LNCAP (cell line): Measurements from ENCODE around the gene SLC27A3.

Source experiments
- TF ChIP-seq, protein P1 (sequence below): fragments of 450-650 bp; IDR thresholded peaks from 2 replicates; pipeline ENCODE4 v1.5.1; 2017; ENCODE audit warnings: mild to moderate bottlenecking

SLC27A3 gene, protein sequence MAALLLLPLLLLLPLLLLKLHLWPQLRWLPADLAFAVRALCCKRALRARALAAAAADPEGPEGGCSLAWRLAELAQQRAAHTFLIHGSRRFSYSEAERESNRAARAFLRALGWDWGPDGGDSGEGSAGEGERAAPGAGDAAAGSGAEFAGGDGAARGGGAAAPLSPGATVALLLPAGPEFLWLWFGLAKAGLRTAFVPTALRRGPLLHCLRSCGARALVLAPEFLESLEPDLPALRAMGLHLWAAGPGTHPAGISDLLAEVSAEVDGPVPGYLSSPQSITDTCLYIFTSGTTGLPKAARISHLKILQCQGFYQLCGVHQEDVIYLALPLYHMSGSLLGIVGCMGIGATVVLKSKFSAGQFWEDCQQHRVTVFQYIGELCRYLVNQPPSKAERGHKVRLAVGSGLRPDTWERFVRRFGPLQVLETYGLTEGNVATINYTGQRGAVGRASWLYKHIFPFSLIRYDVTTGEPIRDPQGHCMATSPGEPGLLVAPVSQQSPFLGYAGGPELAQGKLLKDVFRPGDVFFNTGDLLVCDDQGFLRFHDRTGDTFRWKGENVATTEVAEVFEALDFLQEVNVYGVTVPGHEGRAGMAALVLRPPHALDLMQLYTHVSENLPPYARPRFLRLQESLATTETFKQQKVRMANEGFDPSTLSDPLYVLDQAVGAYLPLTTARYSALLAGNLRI

DNA sequence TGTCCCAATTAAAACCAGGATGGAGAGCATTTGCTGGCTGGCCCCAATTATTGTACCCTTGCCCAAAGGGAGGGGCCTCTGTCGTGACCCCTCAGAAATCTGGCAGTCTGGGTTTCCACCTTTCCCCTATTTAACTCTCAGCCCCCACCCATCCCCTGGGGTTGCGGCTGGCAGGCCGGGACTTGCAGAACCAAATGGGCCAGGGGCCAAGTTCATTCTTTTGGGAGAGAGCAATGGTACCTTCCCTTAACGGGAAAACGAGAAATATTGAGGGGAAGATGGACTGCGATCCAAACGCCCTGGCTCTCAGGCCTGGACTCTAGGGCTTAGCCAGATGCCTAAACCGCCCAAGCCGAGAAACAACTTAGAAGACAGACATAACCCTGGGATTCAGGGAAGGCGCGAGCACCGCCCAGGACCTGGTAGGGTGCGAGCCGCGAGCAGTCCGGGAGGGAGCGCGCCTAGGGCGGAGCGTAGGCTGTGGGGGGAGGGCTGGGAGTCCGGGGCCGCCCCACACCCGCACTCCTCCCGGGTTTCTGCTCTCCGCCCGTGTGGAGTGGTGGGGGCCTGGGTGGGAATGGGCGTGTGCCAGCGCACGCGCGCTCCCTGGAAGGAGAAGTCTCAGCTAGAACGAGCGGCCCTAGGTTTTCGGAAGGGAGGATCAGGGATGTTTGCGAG lies at the start of gene SLC27A3:
Gene SLC27A3, plus strand, starts transcription at position 628 of the 678 bp plus-strand sequence. CDS start 91 bp downstream, outside the sequence.
- TF ChIP-seq, protein P1, sequence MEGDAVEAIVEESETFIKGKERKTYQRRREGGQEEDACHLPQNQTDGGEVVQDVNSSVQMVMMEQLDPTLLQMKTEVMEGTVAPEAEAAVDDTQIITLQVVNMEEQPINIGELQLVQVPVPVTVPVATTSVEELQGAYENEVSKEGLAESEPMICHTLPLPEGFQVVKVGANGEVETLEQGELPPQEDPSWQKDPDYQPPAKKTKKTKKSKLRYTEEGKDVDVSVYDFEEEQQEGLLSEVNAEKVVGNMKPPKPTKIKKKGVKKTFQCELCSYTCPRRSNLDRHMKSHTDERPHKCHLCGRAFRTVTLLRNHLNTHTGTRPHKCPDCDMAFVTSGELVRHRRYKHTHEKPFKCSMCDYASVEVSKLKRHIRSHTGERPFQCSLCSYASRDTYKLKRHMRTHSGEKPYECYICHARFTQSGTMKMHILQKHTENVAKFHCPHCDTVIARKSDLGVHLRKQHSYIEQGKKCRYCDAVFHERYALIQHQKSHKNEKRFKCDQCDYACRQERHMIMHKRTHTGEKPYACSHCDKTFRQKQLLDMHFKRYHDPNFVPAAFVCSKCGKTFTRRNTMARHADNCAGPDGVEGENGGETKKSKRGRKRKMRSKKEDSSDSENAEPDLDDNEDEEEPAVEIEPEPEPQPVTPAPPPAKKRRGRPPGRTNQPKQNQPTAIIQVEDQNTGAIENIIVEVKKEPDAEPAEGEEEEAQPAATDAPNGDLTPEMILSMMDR, result no peak

DNA sequence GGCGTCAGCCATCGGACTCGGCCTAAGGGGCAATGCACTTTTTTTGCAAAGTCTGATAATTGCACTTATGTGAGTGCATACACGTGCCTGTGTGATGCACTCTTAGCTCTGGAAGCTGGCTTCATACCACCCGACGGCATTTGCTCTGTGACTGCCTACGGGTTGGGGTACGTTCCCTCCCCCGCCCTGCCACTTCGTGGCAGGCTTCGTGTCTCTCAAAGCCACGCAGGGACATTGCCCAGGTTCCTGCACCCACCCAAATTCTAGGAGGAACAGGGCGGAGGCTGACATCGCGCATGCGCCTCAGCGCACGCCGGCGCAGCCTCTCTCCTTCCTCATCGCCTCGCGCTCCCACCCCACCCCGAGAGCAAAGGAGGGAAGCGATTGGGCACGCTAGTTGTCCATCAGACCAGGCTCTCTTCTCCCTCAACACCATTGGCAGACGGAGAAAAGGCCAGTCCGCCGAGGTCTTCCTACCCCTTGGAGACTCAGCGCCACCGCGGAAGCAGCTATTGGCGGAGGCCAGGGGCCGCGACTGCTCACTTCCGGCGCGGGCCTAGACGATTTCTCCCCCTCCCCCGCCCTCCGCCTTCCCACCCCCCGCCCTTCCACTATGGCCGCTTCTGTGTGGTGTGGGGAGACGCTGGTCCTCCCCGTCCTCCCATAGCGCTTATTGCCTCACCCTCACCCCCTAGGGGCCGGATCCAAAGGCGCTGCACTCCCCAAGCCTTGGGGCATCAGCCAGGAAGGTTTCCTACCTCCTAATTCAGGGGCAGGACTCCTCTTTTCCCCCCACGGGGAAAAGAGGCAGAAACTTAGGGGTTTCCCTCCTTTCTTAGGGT lies 47.5 kb upstream of the SLC27A3 start, which contains the start of gene INTS3:
Gene INTS3, plus strand, starts transcription at position 588 of the 842 bp plus-strand sequence. CDS start 585 bp downstream, outside the sequence.
- TF ChIP-seq, protein P1, result no peak

DNA sequence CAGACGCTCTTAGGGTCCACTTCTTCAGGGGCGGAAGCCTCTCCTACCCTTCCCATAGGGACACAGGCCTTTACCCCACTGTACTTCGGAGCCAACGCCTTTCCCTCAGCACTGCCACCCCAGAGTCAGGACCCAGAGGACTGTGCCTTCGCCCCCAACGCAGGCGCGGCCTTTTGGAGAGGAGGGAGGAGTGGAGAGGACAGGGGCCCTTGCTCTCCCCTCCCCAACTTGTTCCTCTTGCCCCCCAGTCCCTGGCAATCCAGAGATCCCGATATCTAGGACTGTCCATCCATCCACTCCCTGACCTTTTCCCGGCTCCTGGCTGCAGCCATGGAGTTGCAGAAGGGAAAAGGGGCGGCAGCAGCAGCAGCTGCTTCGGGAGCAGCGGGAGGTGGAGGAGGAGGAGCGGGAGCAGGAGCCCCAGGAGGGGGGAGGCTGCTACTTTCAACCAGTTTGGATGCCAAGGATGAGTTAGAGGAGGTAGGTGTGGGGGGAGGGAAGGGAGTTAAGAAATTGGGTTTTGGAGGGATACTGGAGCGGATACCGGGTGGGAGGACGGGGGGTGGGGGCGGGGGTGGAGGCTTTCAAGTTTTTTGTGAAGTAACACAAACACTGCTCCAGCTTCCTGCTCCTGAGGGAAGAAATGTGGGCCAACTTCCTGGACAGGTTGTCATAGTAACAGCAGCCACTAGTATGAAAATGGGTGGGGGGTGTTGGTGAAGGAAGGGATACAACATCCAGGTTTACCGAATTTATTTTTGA lies 46.7 kb upstream of the SLC27A3 start:
- TF ChIP-seq, protein P1, result no peak

DNA sequence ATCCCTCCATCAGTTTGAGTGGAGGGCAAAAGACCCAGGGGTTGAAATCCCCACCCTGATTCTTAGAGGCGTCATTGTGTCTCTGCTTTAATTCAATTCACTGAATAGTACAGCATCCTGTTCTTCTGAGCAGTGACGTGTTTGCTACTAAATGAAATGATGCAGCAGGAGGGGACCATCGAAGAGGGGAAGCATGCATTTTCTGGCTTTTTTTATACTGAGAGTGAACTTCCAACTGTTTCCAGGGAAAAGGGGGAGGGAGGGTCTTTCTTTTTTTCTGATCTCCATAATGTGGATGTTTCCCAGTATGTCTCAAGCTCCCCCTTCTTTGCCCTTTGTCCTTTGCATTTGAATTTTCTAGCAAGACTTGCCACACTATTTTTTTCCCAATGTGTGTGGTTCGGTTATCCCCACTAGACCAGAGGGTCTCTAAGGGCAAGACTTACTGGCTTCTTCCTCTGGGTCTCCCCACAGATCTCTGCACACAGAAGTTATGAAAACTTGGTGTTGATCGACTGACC lies 44.7 kb upstream of the SLC27A3 start:
- TF ChIP-seq, protein P1, result no peak

DNA sequence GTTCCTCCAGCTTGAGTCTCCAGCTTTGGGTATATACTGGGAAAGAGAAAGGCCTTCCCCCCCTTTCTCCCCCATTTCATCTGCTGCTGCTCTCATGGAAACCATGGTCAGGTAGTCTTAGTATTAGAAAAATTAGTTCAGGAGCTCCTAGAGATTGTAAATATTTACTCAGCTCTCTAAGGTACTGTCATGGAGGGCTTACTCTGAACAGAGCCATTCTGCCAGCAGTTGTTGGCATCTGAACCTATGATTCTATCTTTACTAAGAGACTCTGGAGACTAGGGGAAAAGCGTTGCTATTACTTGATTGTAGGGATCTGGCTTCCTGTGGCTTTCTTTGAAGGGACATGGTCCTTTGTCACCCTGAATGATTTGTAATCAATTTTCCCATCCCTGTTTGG lies 41.2 kb upstream of the SLC27A3 start:
- TF ChIP-seq, protein P1, result no peak

DNA sequence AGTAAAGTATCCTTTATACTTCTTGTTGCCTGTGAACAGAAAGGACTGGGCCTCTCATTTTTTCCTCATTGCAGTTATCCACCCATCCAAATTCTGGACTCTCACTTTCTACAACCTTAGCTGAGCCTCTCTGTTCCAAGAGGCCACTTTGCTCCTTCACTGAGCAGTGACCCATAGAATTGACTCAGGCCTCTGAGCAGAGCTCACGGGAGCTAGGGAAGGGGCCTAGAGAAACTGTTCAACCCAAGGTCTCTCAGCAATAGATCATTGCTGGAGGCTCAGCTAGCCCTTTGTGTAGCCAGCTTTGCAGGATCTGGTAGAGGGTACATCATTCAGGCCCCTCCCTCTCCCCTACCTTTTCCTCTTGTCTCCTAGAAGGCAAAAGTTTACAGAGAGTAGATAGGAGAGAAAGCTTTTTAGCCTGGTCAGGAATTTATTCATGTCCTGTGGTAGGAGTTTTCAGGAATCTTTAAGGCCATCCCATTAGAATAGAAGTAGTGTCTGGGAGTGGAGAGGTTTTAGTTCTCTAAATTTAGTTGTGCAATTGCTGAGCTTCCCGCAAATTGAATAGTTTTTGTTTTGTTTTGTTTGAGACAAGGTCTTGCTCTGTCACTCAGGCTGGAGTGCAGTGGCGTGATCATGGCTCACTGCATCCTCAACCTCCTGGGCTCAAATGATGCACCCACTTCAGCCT lies 40.7 kb upstream of the SLC27A3 start:
- TF ChIP-seq, protein P1, result no peak
